Measurements from ENCODE around the gene PNLIPRP2. TPM values are rescaled to one million over a fixed set of nuclear protein-coding genes. Genes with fewer than 3 reads are reported as not detected.

PNLIPRP2 gene
- total RNA-seq, 1 experiment from 2014 or later = 0.28 TPM

DNA sequence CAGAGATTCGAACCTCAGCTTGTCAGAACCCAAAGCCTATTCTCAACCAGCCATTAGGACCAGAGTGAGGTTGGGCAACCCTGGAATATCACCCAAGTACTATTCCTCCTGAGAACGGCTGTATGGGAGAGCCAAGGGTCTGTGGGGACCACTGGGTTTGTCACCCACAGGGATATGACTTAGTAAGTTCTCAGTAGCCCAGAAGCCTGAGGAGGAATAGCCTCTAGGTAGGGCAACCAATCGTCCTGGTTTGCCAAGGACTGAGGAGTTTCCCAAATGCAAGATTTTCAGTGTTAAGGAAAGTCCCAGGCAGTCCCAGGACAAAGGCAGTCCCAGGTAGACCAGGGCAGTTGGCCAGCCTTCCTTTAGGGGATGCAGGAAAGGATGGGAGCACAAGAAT is 46.7 kb downstream of the PNLIPRP2 start (continued):
- TF ChIP-seq, protein P1, sequence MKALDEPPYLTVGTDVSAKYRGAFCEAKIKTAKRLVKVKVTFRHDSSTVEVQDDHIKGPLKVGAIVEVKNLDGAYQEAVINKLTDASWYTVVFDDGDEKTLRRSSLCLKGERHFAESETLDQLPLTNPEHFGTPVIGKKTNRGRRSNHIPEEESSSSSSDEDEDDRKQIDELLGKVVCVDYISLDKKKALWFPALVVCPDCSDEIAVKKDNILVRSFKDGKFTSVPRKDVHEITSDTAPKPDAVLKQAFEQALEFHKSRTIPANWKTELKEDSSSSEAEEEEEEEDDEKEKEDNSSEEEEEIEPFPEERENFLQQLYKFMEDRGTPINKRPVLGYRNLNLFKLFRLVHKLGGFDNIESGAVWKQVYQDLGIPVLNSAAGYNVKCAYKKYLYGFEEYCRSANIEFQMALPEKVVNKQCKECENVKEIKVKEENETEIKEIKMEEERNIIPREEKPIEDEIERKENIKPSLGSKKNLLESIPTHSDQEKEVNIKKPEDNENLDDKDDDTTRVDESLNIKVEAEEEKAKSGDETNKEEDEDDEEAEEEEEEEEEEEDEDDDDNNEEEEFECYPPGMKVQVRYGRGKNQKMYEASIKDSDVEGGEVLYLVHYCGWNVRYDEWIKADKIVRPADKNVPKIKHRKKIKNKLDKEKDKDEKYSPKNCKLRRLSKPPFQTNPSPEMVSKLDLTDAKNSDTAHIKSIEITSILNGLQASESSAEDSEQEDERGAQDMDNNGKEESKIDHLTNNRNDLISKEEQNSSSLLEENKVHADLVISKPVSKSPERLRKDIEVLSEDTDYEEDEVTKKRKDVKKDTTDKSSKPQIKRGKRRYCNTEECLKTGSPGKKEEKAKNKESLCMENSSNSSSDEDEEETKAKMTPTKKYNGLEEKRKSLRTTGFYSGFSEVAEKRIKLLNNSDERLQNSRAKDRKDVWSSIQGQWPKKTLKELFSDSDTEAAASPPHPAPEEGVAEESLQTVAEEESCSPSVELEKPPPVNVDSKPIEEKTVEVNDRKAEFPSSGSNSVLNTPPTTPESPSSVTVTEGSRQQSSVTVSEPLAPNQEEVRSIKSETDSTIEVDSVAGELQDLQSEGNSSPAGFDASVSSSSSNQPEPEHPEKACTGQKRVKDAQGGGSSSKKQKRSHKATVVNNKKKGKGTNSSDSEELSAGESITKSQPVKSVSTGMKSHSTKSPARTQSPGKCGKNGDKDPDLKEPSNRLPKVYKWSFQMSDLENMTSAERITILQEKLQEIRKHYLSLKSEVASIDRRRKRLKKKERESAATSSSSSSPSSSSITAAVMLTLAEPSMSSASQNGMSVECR (CRISPR knock-in tag; IDR thresholded peaks at IDR 0.05; ENCODE audit: borderline replicate concordance) = no peak
- TF ChIP-seq TEAD1 (CRISPR knock-in tag; IDR thresholded peaks at IDR 0.05) (no peak), RORB (CRISPR knock-in tag; IDR thresholded peaks at IDR 0.05) (no peak)

- peaks cover 28% of the 10 kb centered on the region for H3K36me3 Mint-ChIP-seq
- no peak overlapping the region for H3K4me3 Mint-ChIP-seq
- POLR2A ChIA-PET = no interaction called here
- H3K27me3 Mint-ChIP-seq (ENCODE audit: low read depth) = no peaks in the 10 kb centered on the region
- H3K9me3 Mint-ChIP-seq = peaks cover 6% of the 10 kb centered on the region
- TF ChIP-seq EMX1 (CRISPR knock-in tag; IDR thresholded peaks at IDR 0.05) = no peak
- TF ChIP-seq ZBTB21 (CRISPR knock-in tag; IDR thresholded peaks at IDR 0.05; ENCODE audit: borderline replicate concordance) = no peak
- no peak for TF ChIP-seq NFE2L1 (CRISPR knock-in tag; IDR thresholded peaks at IDR 0.05)
- no peak for TF ChIP-seq JUN (CRISPR knock-in tag; IDR thresholded peaks at IDR 0.05)
- no peak for TF ChIP-seq TEAD1 (CRISPR knock-in tag; IDR thresholded peaks at IDR 0.05)
- no peak for TF ChIP-seq CREM (CRISPR knock-in tag; IDR thresholded peaks at IDR 0.05)
- TF ChIP-seq, protein P2, sequence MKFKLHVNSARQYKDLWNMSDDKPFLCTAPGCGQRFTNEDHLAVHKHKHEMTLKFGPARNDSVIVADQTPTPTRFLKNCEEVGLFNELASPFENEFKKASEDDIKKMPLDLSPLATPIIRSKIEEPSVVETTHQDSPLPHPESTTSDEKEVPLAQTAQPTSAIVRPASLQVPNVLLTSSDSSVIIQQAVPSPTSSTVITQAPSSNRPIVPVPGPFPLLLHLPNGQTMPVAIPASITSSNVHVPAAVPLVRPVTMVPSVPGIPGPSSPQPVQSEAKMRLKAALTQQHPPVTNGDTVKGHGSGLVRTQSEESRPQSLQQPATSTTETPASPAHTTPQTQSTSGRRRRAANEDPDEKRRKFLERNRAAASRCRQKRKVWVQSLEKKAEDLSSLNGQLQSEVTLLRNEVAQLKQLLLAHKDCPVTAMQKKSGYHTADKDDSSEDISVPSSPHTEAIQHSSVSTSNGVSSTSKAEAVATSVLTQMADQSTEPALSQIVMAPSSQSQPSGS (CRISPR knock-in tag; IDR thresholded peaks at IDR 0.05; ENCODE audit: borderline replicate concordance, low read depth) = no peak
- no peak for TF ChIP-seq ZNF232 (CRISPR knock-in tag; IDR thresholded peaks at IDR 0.05)
- TF ChIP-seq, protein P1 (CRISPR knock-in tag; IDR thresholded peaks at IDR 0.05; ENCODE audit: borderline replicate concordance) = no peak
- TF ChIP-seq ZNF219 (CRISPR knock-in tag; IDR thresholded peaks at IDR 0.05; ENCODE audit: borderline replicate concordance) = no peak
- no peak for TF ChIP-seq KAT7 (CRISPR knock-in tag; IDR thresholded peaks at IDR 0.05; ENCODE audit: borderline replicate concordance)
- TF ChIP-seq, protein P3, sequence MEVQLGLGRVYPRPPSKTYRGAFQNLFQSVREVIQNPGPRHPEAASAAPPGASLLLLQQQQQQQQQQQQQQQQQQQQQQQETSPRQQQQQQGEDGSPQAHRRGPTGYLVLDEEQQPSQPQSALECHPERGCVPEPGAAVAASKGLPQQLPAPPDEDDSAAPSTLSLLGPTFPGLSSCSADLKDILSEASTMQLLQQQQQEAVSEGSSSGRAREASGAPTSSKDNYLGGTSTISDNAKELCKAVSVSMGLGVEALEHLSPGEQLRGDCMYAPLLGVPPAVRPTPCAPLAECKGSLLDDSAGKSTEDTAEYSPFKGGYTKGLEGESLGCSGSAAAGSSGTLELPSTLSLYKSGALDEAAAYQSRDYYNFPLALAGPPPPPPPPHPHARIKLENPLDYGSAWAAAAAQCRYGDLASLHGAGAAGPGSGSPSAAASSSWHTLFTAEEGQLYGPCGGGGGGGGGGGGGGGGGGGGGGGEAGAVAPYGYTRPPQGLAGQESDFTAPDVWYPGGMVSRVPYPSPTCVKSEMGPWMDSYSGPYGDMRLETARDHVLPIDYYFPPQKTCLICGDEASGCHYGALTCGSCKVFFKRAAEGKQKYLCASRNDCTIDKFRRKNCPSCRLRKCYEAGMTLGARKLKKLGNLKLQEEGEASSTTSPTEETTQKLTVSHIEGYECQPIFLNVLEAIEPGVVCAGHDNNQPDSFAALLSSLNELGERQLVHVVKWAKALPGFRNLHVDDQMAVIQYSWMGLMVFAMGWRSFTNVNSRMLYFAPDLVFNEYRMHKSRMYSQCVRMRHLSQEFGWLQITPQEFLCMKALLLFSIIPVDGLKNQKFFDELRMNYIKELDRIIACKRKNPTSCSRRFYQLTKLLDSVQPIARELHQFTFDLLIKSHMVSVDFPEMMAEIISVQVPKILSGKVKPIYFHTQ (CRISPR knock-in tag; IDR thresholded peaks at IDR 0.05) = no peak
- TF ChIP-seq ESRRA (CRISPR knock-in tag; IDR thresholded peaks at IDR 0.05; ENCODE audit: borderline replicate concordance) = no peak
- TF ChIP-seq, protein P4, sequence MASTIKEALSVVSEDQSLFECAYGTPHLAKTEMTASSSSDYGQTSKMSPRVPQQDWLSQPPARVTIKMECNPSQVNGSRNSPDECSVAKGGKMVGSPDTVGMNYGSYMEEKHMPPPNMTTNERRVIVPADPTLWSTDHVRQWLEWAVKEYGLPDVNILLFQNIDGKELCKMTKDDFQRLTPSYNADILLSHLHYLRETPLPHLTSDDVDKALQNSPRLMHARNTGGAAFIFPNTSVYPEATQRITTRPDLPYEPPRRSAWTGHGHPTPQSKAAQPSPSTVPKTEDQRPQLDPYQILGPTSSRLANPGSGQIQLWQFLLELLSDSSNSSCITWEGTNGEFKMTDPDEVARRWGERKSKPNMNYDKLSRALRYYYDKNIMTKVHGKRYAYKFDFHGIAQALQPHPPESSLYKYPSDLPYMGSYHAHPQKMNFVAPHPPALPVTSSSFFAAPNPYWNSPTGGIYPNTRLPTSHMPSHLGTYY (CRISPR knock-in tag; IDR thresholded peaks at IDR 0.05) = no peak
- H3K27ac Mint-ChIP-seq = no peak overlapping the region
- H3K4me1 Mint-ChIP-seq = peaks cover 40% of the 10 kb centered on the region
- no peak for DNase-seq (ENCODE audit: low spot score)
- no peak for ATAC-seq
- CTCF ChIA-PET = no interaction called here
These were observed 47.3 kb downstream of the PNLIPRP2 start for GRCh38 chr10:116668018-116668417.
